ENCODE results near the gene TMIE.

DNA sequence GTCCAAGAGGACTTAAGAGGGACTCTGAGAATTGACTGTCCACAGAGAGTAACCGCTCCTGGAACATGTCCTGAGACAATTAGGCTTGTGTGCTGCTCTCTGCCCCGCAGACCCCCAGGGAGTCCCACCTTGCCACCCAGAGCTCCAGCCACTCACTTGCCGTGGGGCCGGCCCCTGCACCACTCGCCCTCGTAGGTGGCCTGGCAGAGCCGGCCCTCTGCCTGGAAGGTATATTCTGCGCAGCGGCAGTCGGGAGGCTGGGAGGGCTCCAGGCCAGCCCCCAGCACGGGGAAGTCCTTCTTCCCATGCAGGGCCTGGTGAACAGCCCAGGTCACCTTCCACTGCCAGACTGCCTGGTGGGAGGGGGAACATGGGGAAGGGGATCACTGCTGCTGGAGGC is 18.2 kb upstream of the TMIE start:
- TF ChIP-seq EZH2 (IDR thresholded peaks at IDR 0.05; ENCODE audit: low read length, missing control alignments) = no peak
- TF ChIP-seq, protein P1, sequence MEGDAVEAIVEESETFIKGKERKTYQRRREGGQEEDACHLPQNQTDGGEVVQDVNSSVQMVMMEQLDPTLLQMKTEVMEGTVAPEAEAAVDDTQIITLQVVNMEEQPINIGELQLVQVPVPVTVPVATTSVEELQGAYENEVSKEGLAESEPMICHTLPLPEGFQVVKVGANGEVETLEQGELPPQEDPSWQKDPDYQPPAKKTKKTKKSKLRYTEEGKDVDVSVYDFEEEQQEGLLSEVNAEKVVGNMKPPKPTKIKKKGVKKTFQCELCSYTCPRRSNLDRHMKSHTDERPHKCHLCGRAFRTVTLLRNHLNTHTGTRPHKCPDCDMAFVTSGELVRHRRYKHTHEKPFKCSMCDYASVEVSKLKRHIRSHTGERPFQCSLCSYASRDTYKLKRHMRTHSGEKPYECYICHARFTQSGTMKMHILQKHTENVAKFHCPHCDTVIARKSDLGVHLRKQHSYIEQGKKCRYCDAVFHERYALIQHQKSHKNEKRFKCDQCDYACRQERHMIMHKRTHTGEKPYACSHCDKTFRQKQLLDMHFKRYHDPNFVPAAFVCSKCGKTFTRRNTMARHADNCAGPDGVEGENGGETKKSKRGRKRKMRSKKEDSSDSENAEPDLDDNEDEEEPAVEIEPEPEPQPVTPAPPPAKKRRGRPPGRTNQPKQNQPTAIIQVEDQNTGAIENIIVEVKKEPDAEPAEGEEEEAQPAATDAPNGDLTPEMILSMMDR (conservative IDR thresholded peaks at IDR 0.05 in 1 of 2, IDR thresholded peaks at IDR 0.05 in 1 of 2; ENCODE audit: low read depth in 1 of 2, low read length in 2 of 2) = no peak

Measured in fibroblast of lung (primary cell).